ENCODE data around the gene DCDC2C. TPM values are rescaled to one million over a fixed set of nuclear protein-coding genes. Genes with fewer than 3 reads are reported as not detected.

Gene DCDC2C
- total and polyA plus RNA-seq, 2 experiments from 2014 or later, result not detected

DNA sequence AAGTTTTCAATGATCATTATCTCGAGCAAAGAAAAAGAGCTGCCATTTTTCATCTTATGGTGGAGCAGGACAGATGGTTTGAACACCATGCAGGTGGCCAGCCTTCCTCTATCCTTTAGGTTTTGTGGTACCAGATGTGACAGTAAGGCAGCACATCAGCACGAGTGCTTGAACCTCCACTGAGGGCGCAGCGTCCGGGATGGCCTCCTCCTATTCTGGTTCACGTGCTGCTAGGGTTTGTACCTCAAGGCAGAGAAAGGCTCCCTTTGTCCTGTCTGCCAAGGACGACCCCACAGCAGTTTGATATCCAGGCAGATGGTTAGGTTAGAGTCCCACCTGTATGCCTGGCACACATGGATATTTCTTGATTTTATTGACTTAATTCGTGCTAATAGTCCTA, 50.2 kb downstream of the DCDC2C start:
- TF ChIP-seq EZH2 (IDR thresholded peaks at IDR 0.05; ENCODE audit: borderline replicate concordance) (no peak), EZH2phosphoT487 (IDR thresholded peaks at IDR 0.05; ENCODE audit: low read depth, severe bottlenecking, unreplicated experiment) (no peak)
- TF ChIP-seq, protein P1, sequence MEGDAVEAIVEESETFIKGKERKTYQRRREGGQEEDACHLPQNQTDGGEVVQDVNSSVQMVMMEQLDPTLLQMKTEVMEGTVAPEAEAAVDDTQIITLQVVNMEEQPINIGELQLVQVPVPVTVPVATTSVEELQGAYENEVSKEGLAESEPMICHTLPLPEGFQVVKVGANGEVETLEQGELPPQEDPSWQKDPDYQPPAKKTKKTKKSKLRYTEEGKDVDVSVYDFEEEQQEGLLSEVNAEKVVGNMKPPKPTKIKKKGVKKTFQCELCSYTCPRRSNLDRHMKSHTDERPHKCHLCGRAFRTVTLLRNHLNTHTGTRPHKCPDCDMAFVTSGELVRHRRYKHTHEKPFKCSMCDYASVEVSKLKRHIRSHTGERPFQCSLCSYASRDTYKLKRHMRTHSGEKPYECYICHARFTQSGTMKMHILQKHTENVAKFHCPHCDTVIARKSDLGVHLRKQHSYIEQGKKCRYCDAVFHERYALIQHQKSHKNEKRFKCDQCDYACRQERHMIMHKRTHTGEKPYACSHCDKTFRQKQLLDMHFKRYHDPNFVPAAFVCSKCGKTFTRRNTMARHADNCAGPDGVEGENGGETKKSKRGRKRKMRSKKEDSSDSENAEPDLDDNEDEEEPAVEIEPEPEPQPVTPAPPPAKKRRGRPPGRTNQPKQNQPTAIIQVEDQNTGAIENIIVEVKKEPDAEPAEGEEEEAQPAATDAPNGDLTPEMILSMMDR (IDR thresholded peaks at IDR 0.05; ENCODE audit: poor library complexity), result no peak
- Histone ChIP-seq H3K4me2 (no peak overlapping the region), H3K4me3 (no peak overlapping the region), H3K79me2 (no peaks in the 10 kb centered on the region), H3K9me2 (replicated peaks; ENCODE audit: insufficient read depth) (no peaks in the 10 kb centered on the region), H3K9me3 (ENCODE audit: low read depth) (no peaks in the 10 kb centered on the region), H2AFZ (no peak overlapping the region), H3K27ac (no peak overlapping the region), H3K36me3 (replicated peaks; ENCODE audit: insufficient read depth, low read depth) (no peaks in the 10 kb centered on the region), H3K27me3 (no peaks in the 10 kb centered on the region), H3K4me1 (ENCODE audit: insufficient read depth) (no peaks in the 10 kb centered on the region), H4K20me1 (ENCODE audit: insufficient read depth, poor library complexity, severe bottlenecking) (no peaks in the 10 kb centered on the region)
- DNase-seq (ENCODE audit: low spot score), result no peak
- WGBS (ENCODE audit: low lambda C conversion rate, missing lambda C conversion rate), result 88% methylated on average over 8 of the region's 8 CpGs

DNA sequence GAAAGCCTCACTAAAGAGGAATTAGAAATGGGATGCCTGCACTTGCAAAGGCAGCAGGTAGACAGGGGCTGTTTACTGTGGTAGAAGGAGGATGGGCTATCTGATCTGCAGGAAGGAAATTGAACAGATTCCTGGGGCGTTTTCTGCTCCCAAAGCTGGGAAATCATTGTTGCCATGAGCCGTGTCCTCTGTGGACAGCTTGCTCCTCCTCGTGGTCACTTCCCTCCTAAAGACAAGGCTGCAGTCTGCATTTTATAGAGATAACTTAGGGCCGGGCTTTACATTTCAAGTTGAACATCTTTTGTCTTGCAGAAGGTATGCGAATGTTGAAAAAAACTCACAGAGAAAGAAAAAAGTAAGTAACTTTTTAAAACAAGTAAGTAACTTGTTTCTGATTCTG, 50.9 kb downstream of the DCDC2C start:
- Histone ChIP-seq H3K27ac (no peak overlapping the region), H2AFZ (no peak overlapping the region), H3K27me3 (no peaks in the 10 kb centered on the region), H3K4me2 (no peak overlapping the region), H3K4me1 (ENCODE audit: insufficient read depth) (no peaks in the 10 kb centered on the region), H3K9me3 (ENCODE audit: low read depth) (no peaks in the 10 kb centered on the region), H3K4me3 (no peak overlapping the region), H4K20me1 (ENCODE audit: insufficient read depth, poor library complexity, severe bottlenecking) (no peaks in the 10 kb centered on the region), H3K36me3 (replicated peaks; ENCODE audit: insufficient read depth, low read depth) (no peaks in the 10 kb centered on the region), H3K79me2 (no peaks in the 10 kb centered on the region), H3K9me2 (replicated peaks; ENCODE audit: insufficient read depth) (no peaks in the 10 kb centered on the region)
- no peak for DNase-seq (ENCODE audit: low spot score)
- no peak for TF ChIP-seq EZH2 (IDR thresholded peaks at IDR 0.05; ENCODE audit: borderline replicate concordance)
- TF ChIP-seq, protein P1 (IDR thresholded peaks at IDR 0.05; ENCODE audit: poor library complexity), result no peak
- no peak for TF ChIP-seq EZH2phosphoT487 (IDR thresholded peaks at IDR 0.05; ENCODE audit: low read depth, severe bottlenecking, unreplicated experiment)
- WGBS (ENCODE audit: low lambda C conversion rate, missing lambda C conversion rate), result 55% methylated on average over 5 of the region's 5 CpGs

DNA sequence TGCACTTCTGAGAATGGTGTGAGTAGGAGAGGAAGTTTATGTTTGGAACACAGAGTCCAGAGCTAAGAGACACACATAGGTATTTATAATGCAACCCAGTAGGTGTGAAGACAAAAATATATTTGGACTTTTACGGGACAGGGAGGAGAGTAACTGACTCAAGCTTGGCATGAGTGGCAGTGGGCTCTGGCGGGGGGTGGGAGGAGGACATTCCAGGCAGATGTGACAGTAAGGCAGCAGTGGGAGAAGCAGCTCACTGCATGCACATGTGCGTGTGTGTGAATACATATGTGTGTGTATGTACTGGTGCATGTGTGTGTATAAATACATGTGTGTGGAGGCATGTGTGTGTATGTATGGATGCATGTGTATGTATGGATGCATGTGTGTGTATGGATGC, 51.4 kb downstream of the DCDC2C start:
- Histone ChIP-seq H3K4me1 (ENCODE audit: insufficient read depth) (no peaks in the 10 kb centered on the region), H3K79me2 (no peaks in the 10 kb centered on the region), H3K9me3 (ENCODE audit: low read depth) (no peaks in the 10 kb centered on the region), H3K4me3 (no peak overlapping the region), H3K4me2 (no peak overlapping the region), H3K27ac (no peak overlapping the region), H2AFZ (no peak overlapping the region), H3K9me2 (replicated peaks; ENCODE audit: insufficient read depth) (no peaks in the 10 kb centered on the region), H4K20me1 (ENCODE audit: insufficient read depth, poor library complexity, severe bottlenecking) (no peaks in the 10 kb centered on the region), H3K36me3 (replicated peaks; ENCODE audit: insufficient read depth, low read depth) (no peaks in the 10 kb centered on the region), H3K27me3 (no peaks in the 10 kb centered on the region)
- TF ChIP-seq, protein P1 (IDR thresholded peaks at IDR 0.05; ENCODE audit: poor library complexity), result no peak
- TF ChIP-seq EZH2 (IDR thresholded peaks at IDR 0.05; ENCODE audit: borderline replicate concordance) (no peak), EZH2phosphoT487 (IDR thresholded peaks at IDR 0.05; ENCODE audit: low read depth, severe bottlenecking, unreplicated experiment) (no peak)
- WGBS (ENCODE audit: low lambda C conversion rate, missing lambda C conversion rate), result 94% methylated on average over 3 of the region's 3 CpGs
- DNase-seq (ENCODE audit: low spot score), result no peak

DNA sequence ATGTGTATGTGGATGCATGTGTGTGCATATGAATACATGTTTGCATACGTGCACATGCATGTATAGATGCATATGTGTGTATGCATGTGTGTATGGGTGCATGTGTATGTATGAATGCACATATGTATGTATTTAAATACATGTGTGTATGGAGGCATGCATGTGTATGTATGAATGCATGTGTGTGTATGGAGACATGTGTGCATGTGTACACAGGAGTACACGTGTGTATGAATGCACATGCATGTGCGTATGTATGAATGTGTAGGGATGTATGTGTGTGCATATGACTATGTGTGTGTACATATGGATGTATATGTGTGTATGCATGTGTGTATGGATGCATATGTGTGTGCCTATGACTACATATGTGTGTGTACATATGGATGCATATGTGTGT, 51.9 kb downstream of the DCDC2C start:
- WGBS (ENCODE audit: low lambda C conversion rate, missing lambda C conversion rate), result 90% methylated on average over 3 of the region's 3 CpGs
- Histone ChIP-seq H3K79me2 (no peaks in the 10 kb centered on the region), H4K20me1 (ENCODE audit: insufficient read depth, poor library complexity, severe bottlenecking) (no peaks in the 10 kb centered on the region), H3K9me2 (replicated peaks; ENCODE audit: insufficient read depth) (no peaks in the 10 kb centered on the region), H3K27me3 (no peaks in the 10 kb centered on the region), H3K27ac (no peak overlapping the region), H3K4me1 (ENCODE audit: insufficient read depth) (no peaks in the 10 kb centered on the region), H3K4me2 (no peak overlapping the region), H3K36me3 (replicated peaks; ENCODE audit: insufficient read depth, low read depth) (no peaks in the 10 kb centered on the region), H3K4me3 (no peak overlapping the region), H2AFZ (no peak overlapping the region), H3K9me3 (ENCODE audit: low read depth) (no peaks in the 10 kb centered on the region)
- TF ChIP-seq, protein P1 (IDR thresholded peaks at IDR 0.05; ENCODE audit: poor library complexity), result no peak
- TF ChIP-seq EZH2phosphoT487 (IDR thresholded peaks at IDR 0.05; ENCODE audit: low read depth, severe bottlenecking, unreplicated experiment), result no peak
- no peak for TF ChIP-seq EZH2 (IDR thresholded peaks at IDR 0.05; ENCODE audit: borderline replicate concordance)
- no peak for DNase-seq (ENCODE audit: low spot score)
